ENCODE data around the gene SERGEF.

The SERGEF gene

GRCh38 chr11:17753641-17754040 is 259.2 kb downstream of the SERGEF start:
- H3K27me3 ChIP-seq: peaks cover 37% of the 10 kb centered on the region
- TF ChIP-seq, protein P1, sequence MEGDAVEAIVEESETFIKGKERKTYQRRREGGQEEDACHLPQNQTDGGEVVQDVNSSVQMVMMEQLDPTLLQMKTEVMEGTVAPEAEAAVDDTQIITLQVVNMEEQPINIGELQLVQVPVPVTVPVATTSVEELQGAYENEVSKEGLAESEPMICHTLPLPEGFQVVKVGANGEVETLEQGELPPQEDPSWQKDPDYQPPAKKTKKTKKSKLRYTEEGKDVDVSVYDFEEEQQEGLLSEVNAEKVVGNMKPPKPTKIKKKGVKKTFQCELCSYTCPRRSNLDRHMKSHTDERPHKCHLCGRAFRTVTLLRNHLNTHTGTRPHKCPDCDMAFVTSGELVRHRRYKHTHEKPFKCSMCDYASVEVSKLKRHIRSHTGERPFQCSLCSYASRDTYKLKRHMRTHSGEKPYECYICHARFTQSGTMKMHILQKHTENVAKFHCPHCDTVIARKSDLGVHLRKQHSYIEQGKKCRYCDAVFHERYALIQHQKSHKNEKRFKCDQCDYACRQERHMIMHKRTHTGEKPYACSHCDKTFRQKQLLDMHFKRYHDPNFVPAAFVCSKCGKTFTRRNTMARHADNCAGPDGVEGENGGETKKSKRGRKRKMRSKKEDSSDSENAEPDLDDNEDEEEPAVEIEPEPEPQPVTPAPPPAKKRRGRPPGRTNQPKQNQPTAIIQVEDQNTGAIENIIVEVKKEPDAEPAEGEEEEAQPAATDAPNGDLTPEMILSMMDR (IDR thresholded peaks at IDR 0.05): no peak
- no peak overlapping the region for H3K27ac ChIP-seq
- no peaks in the 10 kb centered on the region for H3K36me3 ChIP-seq
- H3K4me1 ChIP-seq (ENCODE audit: control insufficient read depth in 1 of 2, insufficient read depth in 1 of 2, low read depth in 1 of 2, low read length in 1 of 2): no peaks in the 10 kb centered on the region
- no peak overlapping the region for H3K4me3 ChIP-seq (ENCODE audit: low read depth in 1 of 2, low read length in 1 of 2)
- H3K9me3 ChIP-seq: no peaks in the 10 kb centered on the region

DNA sequence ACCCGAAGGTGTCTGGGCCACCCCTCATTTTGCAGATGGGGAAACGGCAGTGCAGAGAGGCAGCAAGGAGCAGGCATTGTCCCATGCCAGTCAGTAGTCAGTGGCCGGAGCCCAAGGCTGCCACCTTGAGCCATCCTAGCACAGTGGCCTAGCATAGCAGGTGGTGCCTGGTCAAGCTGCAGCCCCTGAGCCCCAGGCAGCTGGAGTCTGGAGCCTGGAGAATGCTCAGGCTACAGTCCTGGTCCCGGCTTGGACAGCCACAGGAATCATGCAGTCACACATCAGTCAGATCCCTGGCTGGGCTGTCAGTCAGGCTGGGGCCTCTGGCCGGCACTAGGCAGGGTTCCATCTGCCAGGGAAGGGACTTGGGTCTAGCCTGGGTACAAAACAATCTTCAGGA is 259.7 kb downstream of the SERGEF start:
- TF ChIP-seq, protein P1 (IDR thresholded peaks at IDR 0.05): no peak

DNA sequence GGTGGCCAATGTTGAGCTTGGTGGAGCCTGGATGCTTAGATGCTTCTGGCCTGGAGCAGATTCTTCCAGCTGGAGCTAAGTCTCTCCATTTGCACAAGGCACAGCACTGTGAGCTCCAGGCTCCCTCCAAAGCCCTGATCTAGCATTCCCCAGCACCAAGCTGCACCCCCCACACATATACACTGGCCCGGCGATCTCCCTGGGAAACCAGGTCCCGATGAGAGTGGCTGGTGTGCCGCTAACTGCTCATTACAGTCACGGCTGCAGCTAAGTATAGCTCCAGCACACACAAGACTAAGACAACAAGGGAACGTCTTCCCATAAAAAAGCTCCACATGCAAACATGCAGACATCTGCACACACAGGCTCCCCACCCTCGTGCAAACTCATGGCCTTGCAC is 260.7 kb downstream of the SERGEF start:
- Histone ChIP-seq H3K36me3 (no peaks in the 10 kb centered on the region), H3K4me1 (ENCODE audit: control insufficient read depth in 1 of 2, insufficient read depth in 1 of 2, low read depth in 1 of 2, low read length in 1 of 2) (no peaks in the 10 kb centered on the region), H3K4me3 (ENCODE audit: low read depth in 1 of 2, low read length in 1 of 2) (no peak overlapping the region), H3K27me3 (peaks cover 27% of the 10 kb centered on the region), H3K9me3 (no peaks in the 10 kb centered on the region), H3K27ac (no peak overlapping the region)
- TF ChIP-seq, protein P1 (IDR thresholded peaks at IDR 0.05): no peak

More for the DNA sequence above, 259.7 kb downstream of the SERGEF start:
- no peaks in the 10 kb centered on the region for H3K9me3 ChIP-seq
- no peak overlapping the region for H3K27ac ChIP-seq
- no peak overlapping the region for H3K4me3 ChIP-seq (ENCODE audit: low read depth in 1 of 2, low read length in 1 of 2)
- no peaks in the 10 kb centered on the region for H3K4me1 ChIP-seq (ENCODE audit: control insufficient read depth in 1 of 2, insufficient read depth in 1 of 2, low read depth in 1 of 2, low read length in 1 of 2)
- peaks cover 32% of the 10 kb centered on the region for H3K27me3 ChIP-seq
- no peaks in the 10 kb centered on the region for H3K36me3 ChIP-seq

DNA sequence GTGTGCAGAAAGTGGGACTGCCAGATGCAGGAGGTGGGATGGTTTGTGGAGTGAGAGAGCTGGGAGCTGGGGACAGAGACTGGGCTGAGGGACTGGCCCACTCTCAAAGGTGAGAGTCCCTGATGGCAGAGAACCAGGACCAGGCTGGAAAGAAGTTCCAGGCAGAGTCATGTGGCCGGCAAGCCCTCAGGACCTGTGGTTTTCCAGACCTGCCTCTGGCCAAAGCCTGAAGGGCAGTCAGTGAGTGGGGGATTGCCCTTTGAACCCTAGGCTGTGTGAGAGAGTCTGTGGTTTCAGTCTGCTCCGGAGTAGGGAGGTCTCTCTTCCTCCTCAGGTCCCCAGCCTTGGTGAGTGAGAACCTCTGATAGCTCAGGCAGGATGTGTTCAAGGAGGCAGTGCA is 261.3 kb downstream of the SERGEF start:
- H3K27me3 ChIP-seq: peaks cover 25% of the 10 kb centered on the region
- H3K4me3 ChIP-seq (ENCODE audit: low read depth in 1 of 2, low read length in 1 of 2): no peak overlapping the region

DNA sequence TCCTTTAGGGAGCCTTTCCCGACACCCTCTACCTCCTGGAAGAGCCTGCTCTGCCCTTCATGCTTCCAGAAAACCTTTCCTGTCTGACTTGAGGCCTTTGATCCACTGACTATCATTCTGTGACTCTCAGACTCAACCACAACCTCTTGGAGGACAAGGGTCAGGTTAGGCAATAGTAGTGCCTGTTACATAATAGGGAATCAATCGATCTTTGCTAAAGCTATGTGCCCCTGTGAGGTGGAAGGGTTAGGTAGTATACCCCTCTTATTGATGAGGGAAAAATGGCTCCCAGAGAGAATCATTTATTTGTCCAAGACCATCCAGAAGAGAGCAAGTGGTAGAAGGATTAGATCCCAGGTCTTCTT is 262.1 kb downstream of the SERGEF start:
- Histone ChIP-seq H3K27ac (no peak overlapping the region), H3K36me3 (no peaks in the 10 kb centered on the region), H3K4me1 (ENCODE audit: control insufficient read depth in 1 of 2, insufficient read depth in 1 of 2, low read depth in 1 of 2, low read length in 1 of 2) (no peaks in the 10 kb centered on the region), H3K9me3 (no peaks in the 10 kb centered on the region), H3K27me3 (peaks cover 23% of the 10 kb centered on the region), H3K4me3 (ENCODE audit: low read depth in 1 of 2, low read length in 1 of 2) (no peak overlapping the region)
- TF ChIP-seq, protein P1 (IDR thresholded peaks at IDR 0.05): no peak

More for the DNA sequence above, 261.3 kb downstream of the SERGEF start:
- no peaks in the 10 kb centered on the region for H3K9me3 ChIP-seq
- H3K36me3 ChIP-seq: no peaks in the 10 kb centered on the region
- H3K27ac ChIP-seq: no peak overlapping the region
- TF ChIP-seq, protein P1 (IDR thresholded peaks at IDR 0.05): no peak
- no peaks in the 10 kb centered on the region for H3K4me1 ChIP-seq (ENCODE audit: control insufficient read depth in 1 of 2, insufficient read depth in 1 of 2, low read depth in 1 of 2, low read length in 1 of 2)
